Measurements from ENCODE around the gene TXLNG. TPM values are rescaled to one million over a fixed set of nuclear protein-coding genes. Genes with fewer than 3 reads are reported as not detected.
"Not testable (repeated sequence)": the region's sequence is repeated elsewhere in the genome, so short reads cannot be mapped to it uniquely, and the experiment has no call there.

Gene TXLNG
- total RNA-seq, 2 experiments from 2014 or later, result 17.2 to 17.5 TPM

DNA sequence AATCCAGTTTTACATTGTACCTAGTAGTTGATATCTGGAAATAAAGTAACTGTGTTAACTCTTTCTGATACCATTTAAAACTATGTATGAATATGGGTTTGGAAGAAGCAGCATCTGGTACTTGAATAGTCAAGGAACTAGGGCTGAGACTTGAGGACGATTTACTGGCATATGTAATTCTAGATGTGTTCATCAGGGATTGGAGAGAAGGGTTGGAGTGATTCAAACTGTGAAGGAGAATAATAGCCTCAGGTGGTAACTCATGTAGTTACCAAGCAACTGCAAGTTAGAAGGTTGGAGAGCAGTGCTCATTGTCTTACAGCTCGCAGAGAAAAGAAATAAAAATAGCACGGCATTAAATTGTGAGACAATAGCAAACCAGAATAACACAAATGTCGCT, 29.5 kb upstream of the TXLNG start:
- H3K27me3 Mint-ChIP-seq, result no peaks in the 10 kb centered on the region
- no peaks in the 10 kb centered on the region for H3K4me1 ChIP-seq (ENCODE audit: insufficient read depth, low read length)
- H3K4me3 ChIP-seq (ENCODE audit: low read length), result no peak overlapping the region
- no peaks in the 10 kb centered on the region for H3K9me3 Mint-ChIP-seq
- peaks cover 27% of the 10 kb centered on the region for H3K36me3 ChIP-seq (ENCODE audit: insufficient read depth, low read length)
- no peak overlapping the region for H3K27ac ChIP-seq (ENCODE audit: low read depth in 1 of 2, low read length in 2 of 2)
- TF ChIP-seq CTCF (IDR thresholded peaks at IDR 0.05), result no peak
- peaks cover 70% of the 10 kb centered on the region for H3K36me3 Mint-ChIP-seq (ENCODE audit: low read depth)
- intact Hi-C loops (cut with DNase I, micrococcal nuclease), result loop anchor here in 1 of 2 experiments (5.0 kb wide), 1 partner anchor 34 kb away; no protein-coding TSS in a partner anchor
- H3K27ac Mint-ChIP-seq, result no peak overlapping the region
- H3K4me1 Mint-ChIP-seq (ENCODE audit: low read depth), result no peaks in the 10 kb centered on the region
- no peak for ATAC-seq (ENCODE audit: poor library complexity)
- no peaks in the 10 kb centered on the region for H3K9me3 ChIP-seq (ENCODE audit: control insufficient read depth in 1 of 2, insufficient read depth in 1 of 2, low read length in 2 of 2)
- H3K27me3 ChIP-seq (ENCODE audit: control insufficient read depth in 1 of 2, insufficient read depth in 2 of 2, low read length in 2 of 2), result no peaks in the 10 kb centered on the region
- no peak for DNase-seq
- ChIA-PET POLR2A (no interaction called here), CTCF (interaction anchor here (1.0 kb wide), 1 partner anchor 26 kb away, joined by 3 read pairs; no protein-coding TSS in a partner anchor)
- no peak overlapping the region for H3K4me3 Mint-ChIP-seq

GRCh38 chrX:16761500-16761899, 24.8 kb upstream of the TXLNG start:
- ATAC-seq (ENCODE audit: poor library complexity); H3K4me3 Mint-ChIP-seq; H3K27ac Mint-ChIP-seq; H3K4me3 ChIP-seq (ENCODE audit: low read length); H3K36me3 ChIP-seq (ENCODE audit: insufficient read depth, low read length); DNase-seq; H3K4me1 Mint-ChIP-seq (ENCODE audit: low read depth); H3K27me3 Mint-ChIP-seq; H3K9me3 ChIP-seq (ENCODE audit: control insufficient read depth in 1 of 2, insufficient read depth in 1 of 2, low read length in 2 of 2); POLR2A ChIA-PET; intact Hi-C loops (cut with DNase I, micrococcal nuclease); H3K27ac ChIP-seq (ENCODE audit: low read depth in 1 of 2, low read length in 2 of 2); CTCF ChIA-PET; H3K9me3 Mint-ChIP-seq; H3K4me1 ChIP-seq (ENCODE audit: insufficient read depth, low read length); H3K27me3 ChIP-seq (ENCODE audit: control insufficient read depth in 1 of 2, insufficient read depth in 2 of 2, low read length in 2 of 2): not testable (repeated sequence)
- peaks cover 38% of the 10 kb centered on the region for H3K36me3 Mint-ChIP-seq (ENCODE audit: low read depth)

DNA sequence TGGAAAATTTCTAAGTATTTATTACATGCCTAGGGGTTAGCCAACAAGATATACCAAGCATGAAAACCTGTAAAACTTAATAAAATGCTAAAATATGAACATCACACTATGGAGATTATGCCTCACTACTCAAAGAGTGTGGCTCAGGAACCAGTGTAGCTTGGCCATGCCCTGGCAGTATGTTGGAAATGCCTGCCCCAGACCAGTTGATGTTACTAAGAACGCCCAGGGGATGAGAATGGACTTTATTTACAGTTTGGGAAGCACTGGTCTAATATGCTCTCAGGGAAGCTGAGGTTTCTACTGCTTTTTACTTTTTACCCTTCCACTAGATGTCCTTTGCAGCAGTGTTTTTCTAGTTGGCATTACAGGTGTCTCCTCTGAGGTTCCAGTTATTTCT, 23.7 kb upstream of the TXLNG start:
- Mint-ChIP-seq H3K9me3 (no peaks in the 10 kb centered on the region), H3K36me3 (ENCODE audit: low read depth) (peaks cover 29% of the 10 kb centered on the region), H3K4me3 (peak overlapping the region; percentile 15), H3K27me3 (no peaks in the 10 kb centered on the region), H3K4me1 (ENCODE audit: low read depth) (no peaks in the 10 kb centered on the region), H3K27ac (no peak overlapping the region)
- TF ChIP-seq CTCF (IDR thresholded peaks at IDR 0.05), result no peak
- no peak overlapping the region for H3K4me3 ChIP-seq (ENCODE audit: low read length)
- H3K4me1 ChIP-seq (ENCODE audit: insufficient read depth, low read length), result no peaks in the 10 kb centered on the region
- H3K27ac ChIP-seq (ENCODE audit: low read depth in 1 of 2, low read length in 2 of 2), result no peak overlapping the region
- no peaks in the 10 kb centered on the region for H3K27me3 ChIP-seq (ENCODE audit: control insufficient read depth in 1 of 2, insufficient read depth in 2 of 2, low read length in 2 of 2)
- DNase-seq (no peak), ATAC-seq (ENCODE audit: poor library complexity) (peak; percentile 10)
- H3K36me3 ChIP-seq (ENCODE audit: insufficient read depth, low read length), result no peaks in the 10 kb centered on the region
- intact Hi-C loops (cut with DNase I, micrococcal nuclease), result no loop called here
- no peaks in the 10 kb centered on the region for H3K9me3 ChIP-seq (ENCODE audit: control insufficient read depth in 1 of 2, insufficient read depth in 1 of 2, low read length in 2 of 2)
- CTCF ChIA-PET, result no interaction called here
- POLR2A ChIA-PET, result no interaction called here

GRCh38 chrX:16765594-16765993, 20.7 kb upstream of the TXLNG start:
- Mint-ChIP-seq H3K27ac (no peak overlapping the region), H3K4me3 (no peak overlapping the region), H3K27me3 (no peaks in the 10 kb centered on the region), H3K4me1 (ENCODE audit: low read depth) (no peaks in the 10 kb centered on the region), H3K9me3 (no peaks in the 10 kb centered on the region), H3K36me3 (ENCODE audit: low read depth) (peaks cover 7% of the 10 kb centered on the region)
- Histone ChIP-seq H3K4me3 (ENCODE audit: low read length) (no peak overlapping the region), H3K9me3 (ENCODE audit: control insufficient read depth in 1 of 2, insufficient read depth in 1 of 2, low read length in 2 of 2) (no peaks in the 10 kb centered on the region), H3K36me3 (ENCODE audit: insufficient read depth, low read length) (no peaks in the 10 kb centered on the region), H3K4me1 (ENCODE audit: insufficient read depth, low read length) (no peaks in the 10 kb centered on the region), H3K27me3 (ENCODE audit: control insufficient read depth in 1 of 2, insufficient read depth in 2 of 2, low read length in 2 of 2) (no peaks in the 10 kb centered on the region), H3K27ac (ENCODE audit: low read depth in 1 of 2, low read length in 2 of 2) (no peak overlapping the region)
- ChIA-PET POLR2A (no interaction called here), CTCF (no interaction called here)
- DNase-seq, result no peak
- intact Hi-C loops (cut with DNase I, micrococcal nuclease), result no loop called here
- no peak for ATAC-seq (ENCODE audit: poor library complexity)
- no peak for TF ChIP-seq CTCF (IDR thresholded peaks at IDR 0.05)
